ENCODE measurements around the gene MACROD2.

GRCh38 chr20:14155361-14155760 lies 160.0 kb downstream of the MACROD2 start:
- TF ChIP-seq CTCF (tag by site-specific recombination; IDR thresholded peaks at IDR 0.05): no peak
- no peak for TF ChIP-seq ZNF2 (tag by site-specific recombination; IDR thresholded peaks at IDR 0.05)
- TF ChIP-seq REST (tag by site-specific recombination; IDR thresholded peaks at IDR 0.05): no peak
- no peak for TF ChIP-seq INSM2 (tag by site-specific recombination; IDR thresholded peaks at IDR 0.05)
- TF ChIP-seq ZNF140 (tag by site-specific recombination; IDR thresholded peaks at IDR 0.05): no peak
- no peak for TF ChIP-seq ZSCAN23 (tag by site-specific recombination; IDR thresholded peaks at IDR 0.05)
